ENCODE measurements around the gene PRRC2B.
"Not testable (repeated sequence)": the region's sequence is repeated elsewhere in the genome, so short reads cannot be mapped to it uniquely, and the experiment has no call there.

Gene PRRC2B

DNA sequence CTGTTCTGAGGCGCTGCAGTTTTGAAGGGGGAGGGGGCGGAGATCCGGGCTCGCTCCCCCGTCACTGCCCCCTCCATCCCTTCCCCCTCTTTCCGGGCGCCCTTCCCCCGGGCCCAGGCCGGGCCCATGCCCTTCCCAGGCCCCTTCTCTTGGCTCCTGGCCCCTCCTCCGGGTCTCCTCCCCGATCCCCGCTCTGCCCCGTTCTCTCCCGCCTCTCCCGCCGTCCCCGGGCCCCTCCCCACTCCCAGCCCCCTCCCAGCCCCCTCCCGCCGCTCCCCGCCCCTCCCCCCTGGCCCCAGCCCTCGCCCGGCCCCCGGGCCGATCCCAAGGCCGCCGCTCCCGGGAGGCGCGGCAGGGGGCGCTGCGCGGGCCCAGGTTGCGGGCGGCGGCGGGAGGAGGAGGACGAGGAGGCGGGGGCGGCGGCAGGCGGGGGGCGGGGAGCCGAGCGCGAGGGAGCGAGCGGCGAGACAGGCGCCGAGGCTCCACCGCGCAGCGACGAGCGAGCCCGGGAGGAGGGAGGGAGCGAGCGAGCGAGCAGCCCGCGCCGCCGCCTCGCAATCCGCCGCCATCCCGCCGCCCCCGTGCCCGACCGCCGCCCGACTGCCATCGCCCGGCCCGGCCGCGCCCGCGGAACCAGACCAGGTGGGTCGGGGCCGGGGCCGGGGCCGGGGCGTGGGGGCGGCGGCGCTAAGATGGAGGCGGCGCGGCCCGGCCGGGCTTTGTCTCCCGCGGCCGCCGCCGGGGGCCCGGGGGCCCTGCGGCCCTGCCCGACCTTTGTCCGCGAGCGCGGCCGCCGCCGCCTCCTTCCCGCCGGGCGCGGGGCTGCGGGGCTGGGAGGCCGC is at the start of gene PRRC2B:
TSS of gene PRRC2B (plus strand) at position 465 of the 842 bp plus-strand sequence. CDS start 36,059 bp downstream, outside the sequence.
- peak; percentile 70 to 82 (median 77) for DNase-seq

DNA sequence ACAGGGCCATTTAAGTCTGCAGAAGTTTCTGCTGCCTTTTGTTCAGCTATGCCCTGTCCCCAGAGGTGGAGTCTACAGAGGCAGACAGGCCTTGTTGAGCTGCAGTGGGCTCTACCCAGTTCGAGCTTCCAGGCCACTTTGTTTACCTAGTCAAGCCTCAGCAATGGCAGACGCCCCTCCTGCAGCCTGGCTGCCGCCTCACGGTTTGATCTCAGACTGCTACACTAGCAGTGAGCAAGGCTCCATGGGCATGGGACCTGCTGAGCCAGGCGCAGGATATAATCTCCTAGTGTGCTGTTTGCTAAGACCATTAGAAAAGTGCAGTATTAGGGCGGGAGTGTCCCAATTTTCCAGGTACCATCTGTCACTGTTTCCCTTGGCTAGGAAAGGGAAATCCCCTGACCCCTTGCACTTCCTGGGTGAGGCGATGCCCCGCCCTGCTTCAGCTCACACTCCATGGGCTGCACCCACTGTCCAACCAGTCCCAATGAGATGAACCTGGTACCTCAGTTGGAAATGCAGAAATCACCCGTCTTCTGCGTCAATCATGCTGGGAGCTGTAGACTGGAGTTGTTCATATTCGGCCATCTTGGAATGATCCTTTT is 48.9 kb upstream of the PRRC2B start:
- DNase-seq, result not testable (repeated sequence)

DNA sequence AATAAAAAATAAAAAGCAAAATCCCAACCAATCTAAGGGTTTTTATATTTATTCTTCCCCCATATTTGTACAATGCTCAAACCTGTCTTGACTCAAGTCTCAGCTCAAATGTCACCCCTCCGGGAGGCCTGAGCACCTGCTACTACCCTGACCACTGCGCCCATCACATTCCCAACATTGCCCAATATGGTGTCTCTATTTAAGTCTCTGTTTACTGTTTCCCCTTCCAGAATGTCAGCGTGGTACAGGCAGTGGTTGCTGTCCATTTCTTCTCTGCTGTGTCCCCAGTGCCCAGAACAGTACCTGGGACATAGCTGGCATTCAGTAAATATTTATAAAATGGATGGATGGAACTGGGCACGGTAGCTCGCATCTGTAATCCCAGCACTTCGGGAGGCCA is 47.3 kb upstream of the PRRC2B start:
- DNase-seq, result no peak

DNA sequence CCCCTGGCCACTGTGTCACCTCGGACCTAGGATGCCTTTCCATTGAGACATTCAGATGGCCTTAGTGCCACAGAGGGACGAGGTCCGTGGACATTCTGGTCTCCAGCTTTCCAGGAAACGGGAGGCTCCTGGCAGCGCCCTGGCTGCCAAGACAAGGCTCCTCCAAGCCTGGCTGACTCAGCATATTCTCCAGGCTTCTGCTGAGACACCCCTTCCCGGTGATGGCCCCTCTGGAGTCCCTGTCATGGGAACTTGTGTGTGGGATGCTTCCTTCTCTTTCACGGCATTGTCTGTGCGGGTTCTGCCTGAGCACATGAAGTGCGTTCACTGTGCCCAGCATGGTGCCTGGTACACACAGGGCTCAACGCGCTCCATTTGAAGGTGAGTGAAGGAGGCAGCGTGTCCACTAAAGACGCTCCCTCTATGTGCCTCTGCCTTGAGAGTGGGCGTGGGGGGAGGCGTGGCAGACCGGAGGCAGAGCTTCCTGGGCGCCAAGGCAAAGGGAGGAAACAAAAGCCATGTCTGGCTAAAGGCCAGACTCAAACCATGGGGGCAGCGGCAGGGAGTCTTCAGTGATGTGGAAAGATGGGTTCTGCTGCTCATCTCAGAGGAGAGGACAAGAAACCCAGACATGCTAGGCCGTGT is 46.4 kb upstream of the PRRC2B start:
- no peak for DNase-seq

DNA sequence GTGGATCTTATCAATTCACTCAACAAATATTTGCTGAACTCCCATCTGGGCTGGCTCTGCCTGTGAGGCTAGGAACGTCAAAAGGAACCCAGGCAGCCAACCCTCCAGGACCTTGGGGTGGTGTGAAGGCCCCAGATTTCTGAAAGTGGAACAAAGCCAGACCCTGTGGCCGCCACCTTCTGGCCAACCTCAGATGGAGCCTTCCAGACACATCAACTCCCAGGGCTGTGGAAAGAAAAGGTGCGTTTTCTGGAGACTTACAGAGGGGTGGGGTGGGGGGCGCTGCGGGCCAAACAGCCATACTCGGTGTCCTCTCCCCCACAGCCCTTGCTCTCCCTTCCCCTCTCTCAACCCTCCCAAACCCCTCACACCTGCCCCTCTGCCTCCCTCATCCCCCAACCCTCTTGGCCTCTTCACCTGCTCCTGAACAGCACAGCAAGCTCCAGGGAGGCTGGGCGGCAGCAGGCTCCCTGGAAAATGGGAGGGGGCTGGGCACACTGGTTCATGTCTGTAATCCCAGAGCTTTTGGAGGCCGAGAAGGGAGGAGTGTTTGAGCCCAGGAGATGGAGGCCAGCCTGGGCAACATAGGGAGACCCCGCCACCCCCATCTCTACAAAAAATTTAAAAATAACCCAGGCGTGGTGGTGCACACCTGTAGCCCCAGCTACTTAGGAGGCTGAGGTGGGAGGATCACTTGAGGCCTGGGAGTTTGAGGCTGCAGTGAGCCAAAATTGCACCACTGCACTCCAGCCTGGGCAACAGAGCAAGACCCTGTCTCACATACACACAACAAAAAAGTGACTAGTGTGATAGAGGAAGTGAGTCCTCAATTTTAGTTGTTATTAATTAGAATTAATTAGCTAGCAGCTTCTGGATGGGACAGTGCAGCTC is 45.0 kb upstream of the PRRC2B start:
- DNase-seq, result no peak

DNA sequence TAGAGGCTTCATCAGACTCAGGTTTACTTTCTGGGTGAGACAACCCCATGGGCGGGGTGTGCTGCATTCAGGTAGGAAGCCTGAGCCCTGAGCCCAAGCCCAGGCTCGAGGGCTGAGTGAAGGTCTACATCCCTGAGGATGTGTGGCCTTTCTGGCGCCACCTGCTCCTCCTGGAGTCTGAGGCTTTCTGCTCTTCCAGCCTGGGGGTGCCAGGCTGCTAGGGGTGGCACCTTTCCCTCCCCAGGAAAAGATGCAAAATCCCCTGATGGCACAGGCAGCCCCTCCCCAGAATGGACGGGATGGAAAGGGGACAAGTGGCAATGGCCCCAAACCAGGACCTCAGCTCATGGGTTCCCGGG is 44.4 kb upstream of the PRRC2B start:
- DNase-seq, result no peak

DNA sequence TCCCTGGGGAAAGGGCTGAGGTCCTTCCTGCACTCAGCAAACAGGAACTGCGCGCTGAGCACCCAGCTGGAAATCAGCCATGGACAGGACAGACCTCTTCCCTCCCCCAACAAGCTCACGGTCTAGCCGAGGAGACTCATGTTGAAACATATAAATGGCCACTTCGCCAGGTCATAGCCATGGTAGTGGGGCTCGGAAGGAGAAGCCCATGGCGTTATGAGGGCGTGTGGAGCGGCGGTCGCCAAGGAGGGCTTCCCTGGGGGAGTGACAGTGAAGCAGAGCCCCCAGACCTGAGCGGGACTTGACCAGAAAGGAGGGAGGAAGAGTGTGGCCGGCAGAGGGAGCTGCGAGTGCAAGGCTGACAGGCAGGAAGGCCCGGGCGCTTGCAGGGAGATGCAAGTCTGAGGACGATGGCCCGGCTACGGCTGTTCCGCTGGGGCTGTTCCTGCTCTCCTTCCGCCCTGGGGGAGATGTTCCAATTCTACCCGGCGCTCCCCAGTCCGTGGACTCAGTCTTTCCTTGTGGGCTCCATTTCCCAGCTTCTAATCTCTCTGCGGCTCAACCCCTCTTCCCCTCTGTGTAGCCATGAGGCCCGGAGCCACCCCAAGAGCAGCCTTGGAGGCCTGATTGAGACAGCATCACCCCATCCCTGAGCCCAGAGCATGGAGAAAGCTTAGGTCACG is 43.9 kb upstream of the PRRC2B start:
- peak; percentile 71 to 81 (median 74) for DNase-seq

DNA sequence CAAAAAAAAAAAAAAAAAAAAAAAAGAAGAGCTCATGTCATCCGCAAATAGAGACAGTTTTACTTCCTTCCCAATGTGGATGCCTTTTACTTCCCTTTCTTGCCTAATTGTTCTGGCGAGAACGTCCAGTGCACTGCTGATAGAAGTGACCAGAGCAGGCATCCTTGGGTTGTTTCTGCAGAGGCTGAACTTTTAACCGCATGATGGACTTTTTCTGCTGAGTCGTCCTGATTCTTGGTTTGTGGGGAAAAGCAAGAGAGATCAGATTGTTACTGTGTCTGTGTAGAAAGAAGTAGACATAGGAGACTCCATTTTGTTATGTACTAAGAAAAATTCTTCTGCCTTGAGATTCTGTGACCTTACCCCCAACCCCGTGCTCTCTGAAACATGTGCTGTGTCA is 37.4 kb upstream of the PRRC2B start:
- not testable (repeated sequence) for DNase-seq

DNA sequence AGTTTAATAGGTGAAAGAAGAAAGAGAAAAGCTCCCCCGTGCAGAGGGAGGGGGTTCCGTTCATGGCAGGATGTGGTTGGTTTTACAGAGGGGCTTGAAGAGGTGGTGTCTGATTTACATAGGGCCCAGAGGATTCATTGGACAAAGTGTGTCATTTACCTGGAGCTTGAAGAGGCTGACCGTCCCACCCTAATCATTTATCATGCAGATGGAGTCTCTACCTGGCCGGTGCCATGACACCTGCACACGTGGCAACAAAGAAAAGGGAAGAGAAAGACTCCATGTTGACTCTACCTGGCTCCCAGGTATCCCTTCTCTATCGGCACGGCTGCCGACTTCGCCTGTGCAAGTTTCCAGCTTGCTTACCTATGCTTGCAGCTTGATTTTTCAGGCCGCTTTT is 35.3 kb upstream of the PRRC2B start:
- no peak for DNase-seq

DNA sequence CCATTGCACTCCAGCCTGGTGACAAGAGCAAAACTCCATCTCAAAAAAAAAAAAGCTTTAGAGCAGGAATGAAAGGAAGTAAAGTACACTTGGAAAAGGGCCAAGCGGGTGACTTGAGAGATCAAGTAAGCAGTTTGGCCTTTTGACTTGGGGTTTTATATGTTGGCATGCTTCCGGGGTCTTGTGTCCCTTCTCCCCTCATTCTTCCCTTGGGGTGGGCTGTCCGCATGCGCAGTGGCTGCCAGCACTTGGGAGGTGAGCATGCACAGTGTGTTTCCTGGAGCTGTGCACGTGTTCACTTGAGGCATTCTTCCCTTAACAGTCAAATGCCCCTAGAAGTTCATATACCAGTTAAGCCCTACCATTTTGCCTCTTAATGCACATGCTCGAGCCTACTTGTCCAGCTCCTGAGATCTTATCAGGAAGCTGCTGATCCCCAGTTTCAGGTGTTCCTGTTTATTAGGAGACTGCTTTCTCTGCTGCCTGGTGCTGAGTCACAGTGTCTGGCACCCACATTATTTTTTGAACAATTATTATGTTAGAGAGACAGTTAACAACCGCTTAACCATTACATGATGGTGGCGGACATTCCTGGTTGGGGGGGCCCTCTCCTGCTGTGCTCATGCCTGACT is 32.6 kb upstream of the PRRC2B start:
- no peak for DNase-seq

DNA sequence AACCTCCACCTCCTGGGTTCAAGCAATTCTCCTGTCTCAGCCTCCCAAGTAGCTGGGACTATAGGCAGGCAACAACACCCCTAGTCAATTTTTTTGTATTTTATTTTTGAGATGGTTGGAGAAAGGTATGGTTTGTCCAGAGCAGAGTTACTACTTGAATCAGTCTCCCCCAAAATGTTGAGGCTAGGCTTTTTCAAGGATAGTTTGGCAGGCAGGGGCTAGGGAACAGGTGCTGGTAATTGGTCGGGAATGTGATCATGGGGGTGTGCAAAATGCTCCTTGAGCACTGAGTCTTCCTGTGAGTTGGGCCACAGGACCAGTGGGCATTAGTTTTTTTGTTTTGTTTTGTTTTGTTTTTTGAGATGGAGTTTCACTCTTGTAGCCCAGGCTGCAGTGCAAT is 28.3 kb upstream of the PRRC2B start:
- DNase-seq, result no peak

DNA sequence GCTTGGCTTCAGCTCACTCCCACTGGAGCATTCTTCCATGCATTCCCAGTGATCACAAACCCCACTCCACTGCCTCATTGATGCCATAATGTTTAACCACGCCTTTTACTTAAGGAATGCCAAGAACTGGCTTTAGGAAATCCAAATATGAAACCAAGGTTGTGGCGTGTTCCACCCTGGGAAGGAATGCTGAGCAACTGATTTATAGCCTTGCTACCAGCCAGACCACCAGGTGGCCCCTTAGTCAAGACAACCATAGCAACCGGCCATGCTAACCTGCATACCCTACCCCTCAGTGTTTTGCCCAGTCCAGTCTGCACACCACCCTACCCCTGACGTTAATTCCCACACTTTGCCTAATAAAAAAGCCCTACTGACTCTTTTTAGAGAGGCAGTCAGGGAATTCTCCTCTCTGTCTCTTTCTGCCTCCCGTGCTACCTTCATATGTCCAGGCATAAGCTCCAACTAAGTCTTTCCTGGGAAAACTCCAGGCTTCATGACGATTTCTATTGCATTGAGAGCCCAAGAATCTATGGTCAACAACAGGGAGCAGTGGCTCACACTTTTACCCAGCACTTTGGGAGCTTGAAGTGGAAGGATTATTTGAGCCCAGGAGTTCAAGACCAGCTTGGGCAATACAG is 27.0 kb upstream of the PRRC2B start:
- no peak for DNase-seq

DNA sequence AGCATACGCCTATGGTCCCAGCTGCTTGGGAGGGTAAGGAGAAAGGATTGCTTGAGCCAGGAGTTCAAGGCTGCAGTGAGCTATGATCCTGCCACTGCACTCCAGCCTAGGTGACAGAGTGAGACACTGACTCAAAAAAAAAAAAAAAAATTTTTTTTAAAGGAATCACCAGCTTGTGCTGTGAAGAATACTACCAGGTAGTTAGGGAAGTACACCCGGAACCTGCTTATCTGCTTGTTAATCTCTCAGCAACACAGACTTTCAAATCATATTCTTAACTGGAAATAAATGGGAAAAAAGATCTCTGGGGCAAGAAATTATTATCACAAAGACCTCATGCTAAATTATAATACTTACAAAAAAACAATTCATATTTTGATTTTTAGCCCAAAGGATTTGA is 26.4 kb upstream of the PRRC2B start:
- no peak for DNase-seq

DNA sequence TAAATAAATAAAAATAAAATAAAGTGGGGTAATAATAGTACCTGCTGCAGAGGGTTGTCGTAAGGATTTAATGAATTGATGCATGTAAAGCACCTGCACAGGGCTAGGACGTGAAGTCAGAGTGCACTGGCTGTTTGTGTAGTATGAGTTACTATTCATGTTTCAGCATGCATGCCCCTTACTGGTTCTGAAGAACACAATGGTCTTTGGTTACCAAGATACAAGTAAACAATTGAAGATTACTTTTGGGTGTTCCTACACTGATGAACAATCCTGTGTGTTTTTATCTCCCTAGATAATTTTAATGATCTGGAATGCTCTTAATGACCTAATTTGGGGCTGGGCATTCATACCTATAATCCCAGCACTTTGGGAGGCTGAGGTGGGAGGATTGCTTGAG is 23.2 kb upstream of the PRRC2B start:
- DNase-seq, result no peak

DNA sequence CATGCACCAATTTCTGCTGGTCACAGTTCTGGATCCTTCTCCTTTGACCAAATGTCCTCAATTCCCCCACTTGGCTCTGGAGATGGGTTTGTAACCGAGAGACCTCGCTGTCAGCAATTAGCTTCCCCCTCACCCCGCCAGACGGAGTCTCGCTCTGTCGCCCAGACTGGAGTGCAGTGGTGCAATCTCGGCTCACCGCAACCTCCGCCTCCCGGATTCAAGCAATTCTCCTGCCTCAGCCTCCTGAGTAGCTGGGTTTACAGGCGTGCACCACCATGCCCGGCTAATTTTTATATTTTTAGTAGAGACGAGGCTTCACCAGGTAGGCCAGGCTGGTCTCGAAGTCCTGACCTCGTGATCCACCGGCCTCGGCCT is 21.3 kb upstream of the PRRC2B start:
- DNase-seq, result not testable (repeated sequence)

DNA sequence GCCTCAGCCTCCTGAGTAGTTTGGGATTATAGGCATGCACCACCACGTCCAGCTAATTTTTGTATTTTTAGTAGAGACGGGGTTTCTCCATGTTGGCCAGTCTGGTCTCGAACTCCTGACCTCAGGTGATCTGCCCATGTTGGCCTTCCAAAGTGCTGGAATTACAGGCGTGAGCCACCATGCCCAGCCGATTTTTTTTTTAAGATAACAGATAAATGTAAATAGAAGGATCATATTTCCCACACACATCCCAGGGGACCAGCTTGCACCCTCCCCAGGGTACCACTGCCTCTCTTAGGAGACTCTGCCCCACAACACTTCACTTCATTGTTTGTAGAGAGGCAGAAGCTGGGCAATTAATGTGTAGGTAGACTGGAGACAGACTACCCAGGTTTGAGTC is 19.2 kb upstream of the PRRC2B start:
- not testable (repeated sequence) for DNase-seq

DNA sequence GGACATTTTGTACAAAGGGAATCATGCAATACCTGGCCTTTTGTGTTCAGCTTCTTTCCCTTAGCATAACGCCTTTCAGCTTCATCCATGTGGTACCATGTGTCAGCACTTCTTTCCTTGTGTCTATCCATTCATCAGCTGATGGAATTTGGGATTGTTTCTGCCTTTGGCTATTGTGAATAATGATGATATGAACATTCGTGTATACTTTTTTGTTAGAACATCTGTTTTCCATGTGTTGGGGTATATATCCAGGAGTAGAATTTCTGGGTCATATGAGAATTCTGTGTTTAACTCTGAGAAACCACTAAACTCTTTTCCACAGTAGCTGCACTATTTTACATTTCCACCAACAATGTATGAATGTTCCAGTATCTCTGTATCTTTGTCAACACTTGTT is 14.8 kb upstream of the PRRC2B start:
- DNase-seq, result no peak

DNA sequence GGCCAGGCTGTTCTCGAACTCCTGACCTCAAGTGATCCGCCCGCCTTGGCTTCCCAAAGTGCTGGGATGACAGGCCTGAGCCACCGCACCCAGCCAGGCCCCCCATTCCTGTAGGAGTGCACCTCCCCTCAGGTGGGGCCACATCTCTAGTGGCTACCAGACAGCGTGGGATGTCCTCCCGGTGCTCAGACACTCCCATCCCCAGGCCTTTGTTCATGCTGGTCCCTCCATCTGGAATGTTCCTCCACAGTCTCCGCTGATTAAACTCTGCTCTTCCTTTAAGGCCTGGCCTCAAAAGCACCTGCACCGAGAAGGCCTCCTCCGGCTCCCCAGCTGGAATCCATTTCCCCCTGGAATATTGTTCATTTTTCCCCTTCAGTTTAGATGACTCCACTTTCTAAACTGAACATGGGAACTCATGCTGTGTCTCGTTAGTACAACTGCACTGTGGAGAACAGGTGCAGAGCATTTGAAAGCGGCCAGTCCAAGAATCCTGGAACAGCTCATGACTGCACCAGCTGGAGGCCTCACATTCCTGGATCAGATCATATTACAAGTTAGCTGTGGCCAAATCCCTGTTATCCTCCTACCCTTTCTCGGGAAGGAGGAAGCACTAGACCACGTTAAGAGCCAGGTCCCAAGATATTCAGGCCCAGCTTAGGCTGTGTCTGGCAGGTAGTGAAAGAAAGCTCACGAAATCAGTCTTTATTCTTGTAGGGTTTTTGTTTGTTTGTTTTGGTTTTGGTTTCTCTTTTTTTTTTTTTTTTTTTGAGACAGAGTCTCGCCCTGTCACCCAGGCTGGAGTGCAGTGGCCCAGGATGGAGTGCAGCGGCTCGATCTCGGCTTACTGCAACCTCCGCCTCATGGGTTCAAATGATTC is 10.8 kb upstream of the PRRC2B start:
- DNase-seq, result no peak

DNA sequence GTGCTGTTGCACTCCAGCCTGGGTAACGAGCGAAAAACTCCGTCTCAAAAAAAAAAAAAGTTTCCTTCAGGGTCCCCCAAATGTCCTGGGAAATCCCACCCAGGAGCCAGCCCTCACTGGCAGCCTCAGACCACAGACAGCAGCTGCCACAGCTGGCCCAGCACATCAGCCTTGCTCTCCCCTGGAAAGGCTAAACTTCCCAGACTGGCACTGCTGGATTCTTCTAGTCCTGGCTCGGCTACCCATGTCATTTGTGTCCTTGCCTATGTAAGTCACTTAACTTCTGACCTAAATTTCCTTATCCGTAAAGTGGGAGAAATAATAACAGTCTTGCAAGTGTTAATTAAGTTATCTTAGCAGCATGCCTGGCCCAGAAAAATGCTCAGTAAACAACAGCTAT is 8.6 kb upstream of the PRRC2B start:
- DNase-seq, result no peak

DNA sequence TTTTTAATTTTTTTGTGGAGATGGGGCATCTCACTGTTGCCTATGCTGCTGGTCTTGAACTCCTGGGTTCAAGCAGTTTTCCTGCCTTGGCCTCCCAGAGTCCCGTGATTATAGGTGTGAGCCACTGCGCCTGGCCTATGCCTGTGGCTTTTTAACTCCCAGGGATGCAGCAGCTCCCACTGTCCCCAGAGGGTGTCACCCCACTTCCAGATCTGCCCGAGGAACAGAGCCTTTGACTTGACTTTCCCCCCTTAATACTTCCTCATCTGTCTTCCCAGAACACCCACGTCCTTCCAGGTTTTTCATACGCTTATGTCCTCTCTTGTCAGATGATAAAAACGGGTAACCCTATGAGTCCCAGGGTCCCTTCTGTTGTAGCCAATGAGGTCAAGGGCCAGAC is 7.6 kb upstream of the PRRC2B start:
- no peak for DNase-seq

Data from activated CD4-positive, CD25-positive, alpha-beta regulatory T cell (primary cell).